Esophagus muscularis mucosa (tissue), 3 donors: ENCODE measurements around the gene ACACA.

Experiments used
- CTCF ChIP-seq, 3 experiments: fragments of 200-600 bp in 2 of 3; fragments of 450-650 bp in 1 of 3; sonication (generic) in 2 of 3; IDR thresholded peaks; one replicate each; pipeline ENCODE4 v1.5.1; 2017 to 2019; ENCODE audit warnings: antibody characterized with exemption in 3 of 3, mild to moderate bottlenecking in 2 of 3, moderate library complexity in 1 of 3
- POLR2A ChIP-seq: fragments of 450-650 bp; IDR thresholded peaks from one replicate; pipeline ENCODE4 v1.6.1; 2017; ENCODE audit warnings: antibody characterized with exemption, moderate library complexity, mild to moderate bottlenecking, low read depth
- POLR2AphosphoS5 ChIP-seq, 2 donors: sonication (generic); formaldehyde crosslinking; IDR thresholded peaks; one replicate each; pipeline ENCODE4 v1.6.1; 2017; ENCODE audit warnings: antibody characterized with exemption in 2 of 2

- no peak for TF ChIP-seq CTCF (IDR thresholded peaks at IDR 0.05)
- no peak for TF ChIP-seq POLR2A
- TF ChIP-seq POLR2AphosphoS5 (IDR thresholded peaks at IDR 0.05) = no peak
These were observed 176.0 kb downstream of the ACACA start for GRCh38 chr17:37230633-37231032.
